Stomach (tissue), 4 donors: Measurements from ENCODE around the gene JPH2.

Source experiments
- CTCF ChIP-seq, 7 experiments: fragments of 450-650 bp in 4 of 7; fragments of 200-600 bp in 3 of 7; sonication (generic) in 3 of 7; IDR thresholded peaks; one replicate each; pipeline ENCODE4 v1.5.1; 2016 to 2019; ENCODE audit warnings: antibody characterized with exemption in 7 of 7, control low read depth in 2 of 7, mild to moderate bottlenecking in 1 of 7
- EP300 ChIP-seq: sonication (generic); formaldehyde crosslinking; IDR thresholded peaks from one replicate; pipeline ENCODE4 v1.6.1; 2017; ENCODE audit warnings: antibody characterized with exemption
- POLR2A ChIP-seq, 4 donors: fragments of 450-650 bp; IDR thresholded peaks; one replicate each; pipeline ENCODE4 v1.6.1; 2016; ENCODE audit warnings: antibody characterized with exemption in 4 of 4, control low read depth in 2 of 4, mild to moderate bottlenecking in 1 of 4, moderate library complexity in 1 of 4
- POLR2AphosphoS5 ChIP-seq, 3 donors: sonication (generic); formaldehyde crosslinking; IDR thresholded peaks; one replicate each; pipeline ENCODE4 v1.6.1; 2016; ENCODE audit warnings: antibody characterized with exemption in 3 of 3

GRCh38 chr20:44193801-44194200, 6.8 kb upstream of the JPH2 start:
- no peak for TF ChIP-seq CTCF (IDR thresholded peaks at IDR 0.05)
- no peak for TF ChIP-seq POLR2A (IDR thresholded peaks at IDR 0.05)
- TF ChIP-seq POLR2AphosphoS5 (IDR thresholded peaks at IDR 0.05), result no peak
- no peak for TF ChIP-seq EP300
